NCI-H446 (cell line): ENCODE measurements around the gene CDK11B.
"Not testable (repeated sequence)": the region's sequence is repeated elsewhere in the genome, so short reads cannot be mapped to it uniquely, and the experiment has no call there.

Experiments used
- DNase-seq, 2 experiments: peaks; one replicate each; lab custom pipeline; 2025; lab: John Stamatoyannopoulos, UW

CDK11B gene

DNA sequence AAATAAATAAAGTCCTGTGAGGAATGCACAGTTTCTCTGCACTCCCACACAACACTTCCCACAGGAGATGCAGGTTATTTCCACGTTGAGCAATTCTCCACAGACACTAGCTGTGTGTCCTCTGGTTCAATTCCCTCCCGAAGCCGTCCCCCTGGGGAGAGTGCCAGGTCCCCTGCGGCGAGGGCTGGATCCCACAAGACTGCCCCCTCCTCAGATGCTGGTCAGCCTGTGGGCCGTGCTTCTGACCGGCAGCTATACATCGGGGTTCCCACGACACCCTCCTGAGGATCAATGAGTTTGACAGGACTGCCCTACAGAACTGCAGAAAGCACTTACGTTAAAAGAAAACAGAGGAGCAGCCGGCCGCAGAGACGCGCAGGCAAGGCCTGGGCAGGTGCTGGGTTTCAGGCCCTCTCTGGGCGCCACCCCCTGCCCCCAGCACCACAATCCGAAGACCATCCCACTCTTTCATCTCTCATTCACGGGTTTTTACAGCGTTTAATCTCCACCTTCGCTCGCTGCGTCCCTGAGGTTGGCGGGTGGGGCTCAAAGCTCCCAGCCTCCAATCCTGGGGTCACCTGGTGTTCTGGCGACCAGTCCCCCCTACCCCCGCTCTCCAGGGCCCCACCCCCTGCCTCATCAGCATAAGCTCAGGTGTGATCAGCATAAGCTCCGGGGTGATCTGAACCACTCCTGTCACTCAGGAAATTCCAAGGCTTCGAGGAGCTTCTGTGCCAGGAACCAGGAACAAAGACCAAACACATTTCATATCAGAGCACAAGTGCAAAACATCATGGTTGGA is 24.5 kb upstream of the CDK11B start:
- no peak for DNase-seq

DNA sequence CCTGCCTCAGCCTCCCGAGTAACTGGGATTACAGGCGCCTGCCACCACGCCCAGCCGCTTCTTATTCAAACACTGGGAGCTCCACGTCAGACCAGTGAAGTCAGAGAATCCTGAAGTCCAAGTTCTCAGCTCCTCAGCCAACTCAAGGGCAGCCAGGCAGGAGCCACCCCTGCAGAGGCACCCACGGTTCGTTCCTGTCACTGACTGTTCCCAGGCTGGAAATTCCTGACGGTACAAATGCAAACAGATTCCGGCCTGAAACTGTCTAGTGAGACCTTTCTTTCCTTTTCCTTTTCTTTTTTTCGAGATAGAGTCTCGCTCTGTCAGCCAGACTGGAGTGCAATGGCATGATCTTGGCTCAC is 22.1 kb upstream of the CDK11B start:
- no peak for DNase-seq

DNA sequence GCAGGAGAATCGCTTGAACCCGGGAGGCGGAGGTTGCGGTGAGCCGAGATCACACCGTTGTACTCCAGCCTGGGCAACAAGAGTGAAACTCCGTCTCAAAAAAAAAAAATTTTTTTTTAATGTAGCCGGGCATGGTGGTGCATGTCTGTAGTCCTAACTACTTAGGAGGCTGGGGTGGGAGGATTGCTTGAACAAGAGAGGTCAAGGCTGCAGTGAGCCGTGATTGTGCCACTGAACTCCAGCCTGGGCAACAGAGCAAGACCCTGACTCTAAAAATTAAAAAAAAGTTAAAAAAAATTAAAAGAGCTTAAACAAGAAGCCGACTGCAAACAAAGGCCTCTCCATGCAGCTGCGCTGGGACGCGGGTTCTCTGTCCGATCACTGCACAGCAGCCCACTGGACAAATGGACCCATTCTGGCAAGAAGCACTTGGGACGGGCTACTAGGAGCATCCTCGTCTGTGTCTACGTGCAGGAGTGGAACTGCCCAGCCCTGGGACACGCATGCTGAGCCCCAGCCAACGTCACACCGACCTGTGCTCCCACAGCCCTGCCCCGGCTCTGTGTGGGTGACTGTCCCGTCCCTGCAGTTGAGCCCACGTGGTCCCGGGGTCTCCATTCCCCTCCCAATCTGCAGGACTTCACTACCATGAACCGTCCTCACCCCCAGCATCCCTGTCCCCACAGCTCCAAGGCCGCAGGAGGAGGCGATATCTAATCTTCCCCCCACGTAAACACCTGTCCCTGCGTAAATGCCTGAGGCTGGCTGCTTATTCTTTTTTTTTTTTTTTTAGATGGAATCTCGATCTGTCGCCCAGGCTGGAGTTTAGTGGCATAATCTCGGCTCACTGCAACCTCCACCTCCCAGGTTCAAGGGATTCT is 21.5 kb upstream of the CDK11B start:
- no peak for DNase-seq

DNA sequence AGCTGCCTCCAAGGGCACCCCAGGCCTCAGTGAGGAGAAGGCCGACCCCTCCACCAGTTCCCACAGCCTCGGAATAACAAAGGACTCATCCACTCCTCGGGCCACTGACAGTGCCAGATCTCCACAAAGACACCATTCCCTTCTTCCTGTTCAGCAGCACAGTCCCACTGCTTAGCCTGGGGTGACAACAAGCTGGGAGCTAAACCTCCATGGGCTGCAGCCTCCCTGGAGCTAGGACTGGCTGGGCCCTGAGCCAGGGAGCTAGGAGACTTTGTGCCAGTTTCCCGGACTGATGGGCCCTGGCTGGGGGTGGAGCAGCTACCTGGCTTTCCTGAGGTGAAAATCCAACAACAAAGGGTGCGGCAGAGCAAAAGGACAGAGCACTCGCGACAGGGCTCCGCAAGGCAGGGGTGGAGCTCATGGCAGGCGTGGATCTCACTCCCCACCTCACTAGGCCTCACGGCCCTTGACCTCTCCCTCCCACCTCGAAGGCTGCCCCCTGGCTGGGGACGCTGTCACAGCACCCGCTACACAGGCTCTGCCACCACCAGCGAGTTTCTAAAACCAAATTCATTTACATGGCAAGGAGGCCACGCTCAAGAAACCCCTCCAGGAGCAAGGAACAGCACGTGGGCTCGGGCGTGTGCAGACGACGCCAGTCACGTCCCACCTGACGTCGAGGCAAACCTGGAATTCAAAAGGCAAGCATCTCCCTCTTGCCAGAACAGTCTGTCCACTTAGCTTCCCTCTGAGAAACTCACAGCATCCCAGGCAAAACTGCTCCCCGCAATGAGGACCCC is 20.0 kb upstream of the CDK11B start:
- peak in 1 of 2 experiments; percentile 20 for DNase-seq

DNA sequence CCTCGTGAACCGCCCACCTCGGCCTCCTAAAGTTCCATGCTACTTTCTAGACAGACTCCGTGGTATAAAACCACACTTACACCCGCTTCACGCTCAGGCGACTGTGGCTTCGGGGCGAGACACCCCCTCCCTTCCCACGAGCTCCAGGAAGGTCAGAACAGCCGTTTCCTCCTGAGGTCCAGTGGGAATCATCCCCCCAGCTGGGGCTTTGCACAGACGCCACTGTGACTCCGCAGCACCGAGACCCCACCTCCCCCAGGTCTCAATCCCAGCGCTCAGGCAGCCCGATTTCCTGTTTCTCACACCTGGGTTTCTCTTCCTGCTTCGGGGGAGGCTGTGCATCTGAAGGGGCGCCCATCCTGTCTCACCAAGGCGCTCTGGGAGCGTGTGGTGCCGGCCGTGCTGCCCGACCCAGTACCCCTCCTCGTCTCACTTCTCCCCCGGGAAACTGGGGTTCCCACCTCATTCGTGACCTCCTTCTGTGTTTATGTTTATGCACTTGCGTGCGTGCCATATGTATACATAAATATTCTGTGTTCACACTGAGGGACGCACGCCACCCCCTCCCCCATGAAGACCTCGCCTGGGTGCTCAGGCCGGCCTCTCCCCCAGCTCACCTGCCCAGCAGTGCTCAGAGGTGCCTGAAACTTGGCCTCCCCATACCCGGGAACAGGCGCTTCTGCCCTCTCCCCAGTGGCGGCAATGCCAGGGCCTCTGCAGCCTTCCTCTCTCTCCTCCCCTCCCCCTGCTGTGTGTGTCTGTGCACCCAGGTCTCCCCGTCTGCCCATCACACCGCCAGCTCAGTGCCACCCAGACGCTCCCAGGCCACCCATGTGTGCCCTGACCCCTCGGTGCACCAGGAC is 19.1 kb upstream of the CDK11B start:
- DNase-seq: no peak

DNA sequence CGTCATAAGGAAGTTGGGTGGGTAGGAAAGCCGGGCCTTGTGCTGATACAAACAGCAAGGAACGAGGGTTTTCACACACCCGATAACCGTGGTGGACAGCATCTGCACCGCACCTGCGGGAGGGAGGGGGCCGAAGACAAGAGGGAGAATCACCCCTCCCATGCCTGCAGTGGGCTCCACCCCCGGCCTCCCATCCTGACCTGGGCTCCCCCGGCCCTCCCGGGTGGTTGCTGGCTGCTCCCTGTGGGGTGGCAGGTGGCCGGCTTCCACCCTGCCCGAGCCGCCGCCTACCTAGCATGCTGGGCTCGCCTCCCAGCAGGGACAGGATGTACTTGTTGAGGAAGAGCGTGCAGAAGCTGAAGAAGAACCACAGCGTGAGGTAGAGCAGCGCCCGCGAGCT is 17.3 kb upstream of the CDK11B start:
- DNase-seq: not testable (repeated sequence)

DNA sequence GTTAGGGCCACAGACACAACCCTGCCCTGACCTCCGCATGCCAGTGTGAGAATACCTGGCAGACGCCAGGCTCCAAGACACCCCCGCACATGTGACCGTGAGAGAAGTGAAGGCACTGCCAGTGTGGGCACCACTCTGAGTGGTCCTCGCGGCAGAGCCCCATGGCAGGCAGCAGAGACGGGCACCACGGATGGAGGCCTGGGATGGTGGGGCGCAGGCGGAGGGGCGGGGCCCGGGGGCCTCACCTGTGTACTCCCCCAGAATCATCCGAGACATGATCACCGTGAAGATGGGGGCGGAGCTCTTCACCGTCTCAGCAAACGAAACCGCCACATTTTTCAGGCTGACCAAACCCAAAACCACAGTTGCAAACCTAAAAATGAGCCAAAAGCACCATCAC is 16.4 kb upstream of the CDK11B start:
- not testable (repeated sequence) for DNase-seq

DNA sequence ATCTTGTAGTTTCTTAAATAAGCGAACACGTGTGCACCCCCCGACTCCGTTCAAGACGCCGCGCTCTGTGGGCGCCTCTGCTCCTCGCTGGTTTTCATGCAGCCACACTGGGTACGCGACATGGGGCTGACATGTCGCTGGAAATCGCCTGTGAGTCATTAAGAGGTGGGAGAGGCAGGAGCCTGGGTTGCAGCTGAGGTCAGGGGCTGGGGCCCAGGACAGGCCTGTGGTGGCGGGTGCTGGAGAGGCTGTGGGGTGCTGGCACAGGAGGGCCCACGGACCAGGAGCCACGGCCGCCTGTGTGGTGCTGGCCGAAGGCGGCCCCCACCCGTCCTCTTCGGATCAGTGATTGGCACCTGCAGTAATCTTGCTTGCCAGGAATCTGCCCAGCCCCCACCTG is 16.0 kb upstream of the CDK11B start:
- not testable (repeated sequence) for DNase-seq

DNA sequence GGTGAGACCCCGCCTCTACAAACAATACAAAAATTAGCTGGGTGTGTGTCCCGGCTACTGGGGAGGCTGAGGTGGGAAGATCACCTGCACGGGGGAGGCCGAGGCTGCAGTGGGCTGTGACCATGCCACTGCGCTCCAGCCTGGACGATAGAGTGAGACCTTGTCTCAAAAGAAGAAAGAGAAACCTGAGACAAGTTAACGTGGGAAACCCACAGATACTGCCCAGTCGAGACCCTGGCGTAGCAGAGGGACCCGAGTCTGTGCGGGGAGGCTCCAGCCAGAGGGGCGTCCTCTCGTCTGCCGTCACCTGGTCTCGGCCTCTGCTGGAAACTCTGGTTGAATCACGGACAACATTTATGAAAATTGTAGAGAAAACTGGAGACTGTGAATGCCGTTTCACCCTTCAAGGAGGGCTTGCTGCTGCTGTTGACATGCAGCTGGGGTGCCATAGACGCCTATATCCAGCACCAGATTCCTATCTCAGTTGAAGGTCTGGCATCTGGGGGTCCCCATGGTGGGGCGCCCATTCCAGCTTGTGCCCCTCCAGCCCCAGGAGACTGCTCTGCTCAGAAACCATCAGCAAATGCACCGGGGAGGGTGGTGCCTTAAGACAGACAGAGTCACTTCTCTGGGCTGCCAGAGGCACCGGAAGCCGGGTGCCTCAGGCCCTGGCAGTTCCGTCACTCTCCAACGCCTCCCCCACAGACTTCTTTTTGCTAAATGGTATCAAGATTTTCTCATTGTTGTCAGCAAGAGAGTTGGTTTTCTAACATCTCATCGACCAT is 13.6 kb upstream of the CDK11B start:
- DNase-seq: no peak

DNA sequence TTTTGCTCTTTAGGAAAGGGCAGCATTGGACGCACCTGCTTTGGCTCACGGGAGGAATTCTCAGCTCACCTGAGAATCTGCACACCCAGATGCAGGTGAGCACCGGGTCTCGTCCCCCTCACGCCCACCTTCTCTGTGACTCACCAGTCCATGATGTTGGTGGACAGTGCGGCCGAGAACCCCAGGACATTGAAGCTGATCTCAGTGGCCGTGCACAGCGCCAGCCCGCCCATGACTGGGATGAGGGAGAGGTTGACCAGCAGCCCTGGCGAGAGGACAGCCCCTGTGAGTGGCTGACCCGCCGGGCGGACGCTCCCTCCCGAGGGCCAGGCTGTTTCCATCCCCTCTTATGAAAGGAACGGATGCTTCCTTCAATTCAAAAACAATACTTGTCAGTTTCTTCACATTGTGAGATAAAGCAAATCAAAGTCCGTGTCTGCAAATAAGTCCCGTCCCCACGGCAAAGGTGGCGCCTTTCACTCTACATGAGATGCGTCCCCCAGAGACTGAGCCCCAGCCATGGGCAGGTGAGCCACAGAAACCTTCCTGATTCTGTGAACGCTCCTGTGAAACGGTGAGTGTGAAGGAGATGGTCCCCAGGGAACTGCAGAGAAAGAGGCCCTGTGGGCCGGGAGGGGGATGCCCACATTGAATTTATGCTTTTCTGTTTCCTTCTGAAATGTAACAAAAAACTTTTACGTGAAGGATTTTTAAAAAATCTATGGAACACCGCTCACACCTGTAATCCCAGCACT is 12.7 kb upstream of the CDK11B start:
- DNase-seq: no peak

DNA sequence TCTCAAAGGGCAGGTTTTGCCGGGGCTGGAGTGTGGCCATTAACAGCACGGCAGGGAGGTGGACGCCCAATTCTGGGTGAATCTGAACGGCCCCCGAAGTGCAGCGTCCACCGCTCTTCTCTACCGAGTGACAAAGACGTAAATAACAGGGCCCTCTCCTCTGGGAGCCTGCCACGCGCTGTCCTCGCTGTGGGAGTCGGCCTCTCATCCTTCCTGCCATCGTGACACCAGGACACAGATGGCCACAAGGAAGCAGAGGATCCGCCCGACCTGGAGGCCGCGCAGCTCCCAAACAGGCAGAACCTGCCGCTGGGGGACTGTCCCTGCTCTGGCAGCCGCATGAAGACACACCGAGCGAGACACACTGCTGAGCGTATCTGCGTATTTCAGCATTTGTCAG is 12.1 kb upstream of the CDK11B start:
- DNase-seq: no peak

DNA sequence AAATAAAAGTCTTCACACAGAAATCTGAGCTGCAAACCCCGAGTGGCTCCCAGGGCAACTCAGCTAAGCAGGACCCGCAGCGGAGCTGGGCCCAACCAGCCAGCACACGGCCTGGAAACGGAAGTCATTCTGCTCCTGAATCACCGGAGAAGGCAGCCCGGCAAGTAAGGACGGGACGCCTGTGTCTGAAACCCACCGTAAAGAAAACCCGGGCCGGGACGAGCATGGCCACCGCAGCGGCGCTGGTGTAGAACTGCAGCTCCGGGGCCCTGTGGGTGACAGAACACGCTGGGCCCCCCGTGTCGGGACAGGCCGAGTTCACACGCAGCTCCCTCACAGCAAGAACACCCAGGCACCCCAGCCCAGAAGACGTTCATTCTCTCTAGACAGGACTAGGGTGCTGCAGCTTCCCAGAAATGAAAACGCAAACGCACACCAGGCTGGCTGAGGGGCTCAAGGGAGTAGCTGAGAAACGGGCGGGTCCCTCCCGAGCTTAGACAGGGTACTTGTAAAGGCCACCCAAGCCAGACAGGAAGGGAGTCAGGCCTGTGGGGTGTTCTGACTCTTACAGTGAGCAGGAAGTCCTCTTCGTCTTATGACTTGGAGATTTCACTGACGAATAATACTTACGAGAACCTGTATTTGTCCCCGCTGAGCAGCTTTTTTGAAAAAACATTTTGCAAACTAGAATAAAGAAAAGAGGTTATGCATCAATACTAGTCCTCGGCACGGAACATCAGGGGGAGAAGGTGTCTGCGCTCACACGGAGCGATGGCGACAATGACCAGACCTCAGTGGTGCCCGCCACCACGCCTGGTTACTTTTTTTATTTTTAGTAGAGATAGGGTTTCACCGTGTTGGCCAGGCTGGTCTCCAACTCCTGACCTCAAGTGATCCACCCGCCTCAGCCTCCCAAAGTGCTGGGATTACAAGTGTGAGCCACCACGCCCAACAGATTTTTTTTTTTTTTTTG is 10.9 kb upstream of the CDK11B start:
- no peak for DNase-seq

DNA sequence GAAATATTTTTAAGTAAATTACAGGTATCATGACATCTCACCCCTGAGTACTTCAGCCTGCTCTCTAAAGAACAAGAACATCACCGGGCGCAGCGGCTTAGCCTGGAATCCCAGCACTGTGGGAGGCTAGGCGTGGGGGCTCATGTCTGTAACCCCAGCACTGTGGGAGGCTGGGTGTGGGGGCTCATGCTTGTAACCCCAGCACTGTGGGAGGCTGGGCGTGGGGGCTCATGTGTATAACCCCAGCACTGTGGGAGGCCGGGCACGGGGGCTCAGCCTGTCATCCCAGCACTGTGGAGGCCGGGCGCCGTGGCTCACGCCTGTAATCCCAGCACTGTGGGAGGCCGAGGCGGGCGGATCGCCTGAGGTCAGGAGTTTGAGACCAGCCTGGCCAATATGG is 7.7 kb upstream of the CDK11B start:
- no peak for DNase-seq

DNA sequence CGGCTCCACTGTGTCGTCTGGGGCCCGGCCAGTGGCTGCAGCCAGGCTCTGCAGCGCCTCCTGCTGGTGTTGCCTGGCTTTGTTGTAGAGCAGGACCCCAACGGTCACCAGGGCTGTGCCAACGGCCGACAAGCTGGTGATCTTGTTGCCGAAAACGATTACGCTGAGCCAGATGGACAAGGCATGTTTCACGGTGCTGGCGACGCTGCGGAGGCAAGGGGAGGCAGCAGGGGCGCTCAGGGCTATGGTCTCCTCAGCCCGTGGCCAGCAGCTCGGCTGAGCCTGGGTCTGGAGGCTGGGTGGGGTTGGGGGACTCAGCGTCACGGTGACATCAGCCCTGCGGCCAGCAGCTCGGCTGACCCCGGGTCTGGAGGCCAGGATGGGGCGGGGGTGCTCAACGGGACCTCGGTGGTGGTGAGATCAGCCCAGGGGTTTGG is 7.0 kb upstream of the CDK11B start:
- no peak for DNase-seq

DNA sequence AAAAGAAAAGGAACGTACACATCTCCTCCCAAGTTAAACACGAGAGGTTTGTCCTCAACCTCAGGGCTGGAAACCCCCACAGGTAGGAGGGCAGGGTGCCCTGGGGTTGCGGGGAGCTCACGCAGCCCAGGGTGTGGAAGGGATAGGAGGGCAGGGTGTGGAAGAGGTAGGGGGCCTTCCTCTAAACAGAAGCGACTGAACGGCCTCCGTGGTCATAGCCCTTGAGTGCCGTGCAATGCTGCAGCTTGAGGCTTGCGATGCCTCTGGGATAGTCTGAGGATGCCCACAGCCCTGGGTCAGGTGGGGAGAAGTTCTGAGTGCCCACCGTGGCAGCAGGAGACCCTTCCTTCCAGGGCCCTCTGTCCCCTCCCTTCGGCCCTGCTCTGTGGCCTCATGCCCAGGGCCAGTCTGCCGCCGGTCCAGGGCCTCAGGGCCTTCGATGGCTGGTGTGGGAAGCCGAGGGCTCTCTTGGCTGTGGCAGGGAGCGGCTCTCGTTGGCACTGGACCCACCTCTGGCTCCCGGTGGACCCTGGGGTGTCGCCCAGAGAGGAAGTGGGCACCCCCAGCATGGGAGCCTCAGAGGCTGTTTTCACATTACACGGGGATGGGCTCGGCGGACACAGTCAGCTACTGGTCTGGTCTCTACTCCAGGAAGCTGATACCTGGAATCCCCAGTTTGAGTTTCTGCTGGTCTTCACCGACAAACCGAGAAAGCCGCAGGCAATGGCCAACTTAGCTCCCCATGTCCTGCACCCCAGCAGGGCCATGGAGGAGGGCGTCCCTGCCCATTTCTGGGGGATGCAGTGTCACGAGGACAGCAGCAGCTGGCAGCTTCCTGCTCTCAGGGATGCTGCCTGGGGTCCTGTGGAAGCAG is 6.4 kb upstream of the CDK11B start:
- DNase-seq: no peak

DNA sequence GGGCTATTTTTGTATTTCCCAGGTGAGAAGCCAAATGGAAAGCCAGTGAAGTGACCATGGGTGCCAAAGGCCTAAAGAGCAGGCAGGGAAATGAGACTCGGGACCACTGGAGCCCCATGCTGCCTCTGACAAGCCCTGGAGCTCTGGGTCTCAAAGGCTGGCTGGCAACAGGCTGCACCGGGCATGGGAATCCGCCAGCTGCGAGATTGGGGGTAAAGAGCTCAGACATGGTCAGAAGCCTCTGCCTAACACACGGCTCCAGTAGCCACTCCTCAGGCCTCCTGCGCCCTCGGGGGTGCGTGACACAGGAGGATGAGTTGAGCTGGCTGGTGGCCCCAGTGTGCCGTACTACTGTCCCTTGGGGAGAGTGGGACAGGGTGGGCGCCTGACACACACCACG is 5.5 kb upstream of the CDK11B start:
- DNase-seq: not testable (repeated sequence)

DNA sequence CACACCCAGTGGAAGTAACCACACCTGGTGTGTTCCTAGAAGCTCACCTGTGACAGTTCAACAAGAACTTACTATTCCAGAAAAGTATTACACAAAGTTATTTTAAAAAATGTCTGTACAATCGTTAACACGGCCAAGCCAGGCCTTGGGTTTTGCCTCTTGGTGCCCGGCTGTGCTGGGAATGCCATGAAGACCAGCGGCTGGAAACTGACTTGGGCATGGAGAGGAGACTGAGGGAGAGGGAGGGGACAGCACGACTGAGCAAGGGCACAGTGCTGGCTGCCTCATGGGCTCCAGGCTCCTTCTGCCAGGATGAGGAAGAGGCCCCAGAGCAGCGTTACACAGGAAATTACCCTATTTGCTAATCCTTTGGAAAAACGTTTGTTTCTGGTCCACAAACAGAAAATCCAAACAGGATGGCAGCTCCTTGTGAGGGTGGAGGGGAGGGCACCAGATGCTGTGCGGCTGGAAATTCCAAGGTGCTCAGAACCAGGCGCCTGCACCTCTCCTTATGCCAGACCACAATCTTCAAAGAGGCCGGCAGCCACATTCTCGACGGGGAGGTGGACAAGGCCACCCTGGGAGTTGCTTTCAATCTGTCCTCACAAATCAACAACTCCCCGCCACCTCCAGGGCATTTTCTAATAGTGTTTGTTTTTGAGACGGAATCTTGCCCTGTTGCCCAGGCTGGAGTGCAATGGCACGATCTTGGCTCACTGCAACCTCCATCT is 4.2 kb upstream of the CDK11B start:
- not testable (repeated sequence) for DNase-seq
